SK-MEL-5 (cell line): Measurements from ENCODE around the gene MROH8. TPM values are rescaled to one million over a fixed set of nuclear protein-coding genes. Genes with fewer than 3 reads are reported as not detected.

Source experiments
- DNase-seq: peaks from one replicate; pipeline ENCODE4 v3.0.0-alpha.2; 2016; ENCODE audit warnings: low read depth, low spot score
- in situ Hi-C: cut with HindIII; loops from 2 replicates; pipeline ENCODE4 v1.10.0; 2016; ENCODE audit warnings: low sequenced_read_pairs, high pct_unique_total_duplicates, low pct_unique_long_range_greater_than_20kb
- total RNA-seq: library from RNA; depleted of rRNA; stranded (reverse); fragments of >200 nt; shearing (Covaris generic); gene quantifications from 2 replicates; pipeline ENCODE4 v1.2.3, GENCODE V29; 2014

MROH8 gene
- total RNA-seq, 1 experiment from 2014 or later, result 2.9 TPM

DNA sequence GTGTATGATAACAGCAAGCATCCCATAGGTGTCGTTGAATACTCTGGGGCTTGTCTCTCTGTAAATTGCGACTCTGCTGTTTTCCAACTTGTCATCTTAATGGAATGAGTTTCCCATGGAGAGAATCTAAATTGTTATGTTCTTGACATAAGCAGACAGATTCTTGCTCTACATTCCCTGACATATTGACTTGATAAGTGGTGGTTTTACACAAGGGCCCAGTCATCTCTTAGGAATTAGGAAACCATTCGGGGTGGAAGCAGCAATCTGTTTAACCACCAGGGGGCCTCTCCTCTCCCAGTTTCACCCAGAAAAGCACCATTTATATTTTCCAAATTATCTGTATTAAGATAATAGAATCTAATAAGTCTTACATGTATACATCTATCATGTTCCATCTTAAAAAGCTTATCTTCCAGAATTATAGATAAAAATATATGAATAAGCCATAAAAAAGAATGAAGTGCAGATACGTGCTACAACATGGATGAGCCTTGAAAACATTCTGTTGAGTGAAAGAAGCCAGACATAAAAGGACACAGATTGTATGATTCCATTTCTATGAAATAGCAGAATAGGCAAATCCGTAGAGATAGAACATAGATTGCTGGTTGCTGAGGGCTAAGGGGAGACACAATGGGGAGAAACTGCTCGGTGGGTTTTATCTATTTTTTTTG, 23.1 kb upstream of the MROH8 start:
- in situ Hi-C loops, result no loop called here
- peak; percentile 77 for DNase-seq

DNA sequence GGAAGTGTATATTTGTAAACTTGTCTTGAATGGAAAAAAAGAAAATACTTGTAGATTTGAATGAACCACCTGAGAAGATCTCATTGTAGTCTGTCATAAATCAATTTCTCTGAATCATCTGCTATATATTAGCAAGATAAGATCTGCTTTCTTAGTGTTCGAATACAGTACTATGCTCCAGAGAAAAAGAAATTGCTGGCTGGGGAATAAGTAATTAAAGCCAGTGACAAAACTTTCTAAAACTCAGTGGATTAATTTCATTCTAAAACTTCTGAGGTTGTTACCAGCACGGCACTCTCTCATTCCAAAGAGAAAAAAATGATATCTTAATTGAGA, 22.4 kb upstream of the MROH8 start:
- no peak for DNase-seq
- in situ Hi-C loops, result no loop called here

DNA sequence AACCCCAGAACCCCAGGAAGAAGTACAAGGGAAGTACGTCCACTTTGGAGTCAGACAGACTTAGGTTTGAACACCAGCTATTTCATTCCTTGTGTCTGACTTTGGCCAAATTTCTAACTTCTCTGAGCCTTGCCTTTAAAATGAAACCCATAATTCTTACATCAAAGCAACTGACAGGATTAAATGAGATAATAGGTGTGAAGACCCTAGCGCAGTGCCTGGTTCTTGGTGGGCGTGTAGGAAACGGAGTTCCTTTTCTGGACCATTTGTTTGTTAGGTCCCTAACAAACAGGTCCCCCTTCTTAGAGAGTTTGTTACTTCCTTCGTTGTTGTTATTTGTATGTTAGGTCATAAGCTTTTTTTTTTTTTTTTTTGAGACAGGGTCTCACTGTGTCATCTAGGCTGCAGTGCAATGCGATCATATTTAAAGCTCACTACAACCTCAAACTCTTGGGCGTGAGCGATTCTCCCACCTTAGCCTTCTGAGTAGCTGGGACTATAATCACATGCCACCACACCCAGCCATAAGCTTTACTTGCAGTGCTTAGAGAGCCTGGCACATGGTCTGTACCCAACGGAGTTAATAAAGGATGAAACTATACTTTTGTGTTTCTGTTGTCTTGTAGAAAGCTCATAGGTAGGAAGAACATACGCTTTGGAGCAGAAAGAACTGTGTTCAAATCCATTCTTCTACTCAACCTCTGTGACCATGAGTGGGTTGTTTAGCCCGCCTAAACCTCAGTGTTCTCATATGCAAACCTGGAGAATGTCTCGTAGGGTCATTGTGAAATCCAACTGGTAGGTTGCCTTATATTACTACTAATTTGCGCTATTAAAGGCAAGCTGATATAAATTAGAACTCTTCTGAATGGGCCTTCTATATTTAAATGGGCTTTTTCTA, 21.8 kb upstream of the MROH8 start:
- in situ Hi-C loops, result no loop called here
- no peak for DNase-seq

DNA sequence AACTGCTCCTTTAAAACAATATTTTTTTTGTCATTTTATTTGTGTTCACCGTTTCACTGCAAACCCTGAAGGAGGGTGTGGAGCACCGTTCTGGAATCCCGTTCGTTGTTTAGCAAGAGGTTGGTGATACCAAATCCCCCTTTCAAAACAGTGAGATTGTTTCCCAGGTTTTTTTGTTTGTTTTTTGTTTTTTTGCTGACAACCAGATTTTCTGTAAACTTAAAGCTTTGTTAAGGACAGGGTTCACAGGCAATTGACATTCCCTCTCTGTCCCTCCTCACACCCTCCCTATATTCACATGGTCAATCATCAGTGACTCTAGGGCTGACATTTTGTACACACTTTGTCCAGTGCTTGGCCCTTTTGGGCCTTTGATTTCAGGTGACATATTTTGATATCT, 21.0 kb upstream of the MROH8 start:
- in situ Hi-C loops, result no loop called here

DNA sequence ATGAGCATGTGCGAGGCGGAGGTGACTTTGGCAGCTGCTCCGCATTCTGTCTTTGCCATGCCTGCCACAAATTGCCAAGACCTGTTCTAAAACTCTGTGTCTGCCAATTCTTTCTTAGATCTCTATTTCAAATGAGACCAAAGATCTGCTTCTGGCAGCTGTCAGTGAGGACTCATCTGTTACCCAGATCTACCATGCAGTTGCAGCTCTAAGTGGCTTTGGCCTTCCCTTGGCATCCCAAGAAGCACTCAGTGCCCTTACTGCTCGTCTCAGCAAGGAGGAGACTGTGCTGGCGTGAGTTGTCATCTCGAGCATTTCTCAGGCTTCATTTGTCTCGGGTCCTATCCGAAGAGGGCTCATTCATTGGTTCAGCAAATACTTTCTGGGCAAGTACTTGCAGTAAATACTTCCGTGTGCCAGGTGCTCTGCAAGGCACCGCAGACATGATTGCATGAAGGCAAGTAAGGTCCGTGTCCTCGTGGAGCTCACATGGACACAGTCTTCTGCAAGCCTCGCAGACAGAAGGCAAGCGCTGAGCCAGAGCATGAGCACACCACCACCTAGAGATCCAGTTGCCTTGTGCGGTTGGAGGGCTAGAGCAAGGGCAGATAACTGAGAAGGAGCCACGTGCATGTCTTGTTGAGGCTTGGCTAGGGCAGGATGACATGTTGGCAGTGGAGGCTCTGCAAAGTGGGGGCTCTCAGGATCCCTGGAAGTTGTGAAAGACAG, 19.7 kb upstream of the MROH8 start:
- in situ Hi-C loops, result no loop called here
- no peak for DNase-seq

More for the DNA sequence above, 21.0 kb upstream of the MROH8 start:
- DNase-seq, result no peak

DNA sequence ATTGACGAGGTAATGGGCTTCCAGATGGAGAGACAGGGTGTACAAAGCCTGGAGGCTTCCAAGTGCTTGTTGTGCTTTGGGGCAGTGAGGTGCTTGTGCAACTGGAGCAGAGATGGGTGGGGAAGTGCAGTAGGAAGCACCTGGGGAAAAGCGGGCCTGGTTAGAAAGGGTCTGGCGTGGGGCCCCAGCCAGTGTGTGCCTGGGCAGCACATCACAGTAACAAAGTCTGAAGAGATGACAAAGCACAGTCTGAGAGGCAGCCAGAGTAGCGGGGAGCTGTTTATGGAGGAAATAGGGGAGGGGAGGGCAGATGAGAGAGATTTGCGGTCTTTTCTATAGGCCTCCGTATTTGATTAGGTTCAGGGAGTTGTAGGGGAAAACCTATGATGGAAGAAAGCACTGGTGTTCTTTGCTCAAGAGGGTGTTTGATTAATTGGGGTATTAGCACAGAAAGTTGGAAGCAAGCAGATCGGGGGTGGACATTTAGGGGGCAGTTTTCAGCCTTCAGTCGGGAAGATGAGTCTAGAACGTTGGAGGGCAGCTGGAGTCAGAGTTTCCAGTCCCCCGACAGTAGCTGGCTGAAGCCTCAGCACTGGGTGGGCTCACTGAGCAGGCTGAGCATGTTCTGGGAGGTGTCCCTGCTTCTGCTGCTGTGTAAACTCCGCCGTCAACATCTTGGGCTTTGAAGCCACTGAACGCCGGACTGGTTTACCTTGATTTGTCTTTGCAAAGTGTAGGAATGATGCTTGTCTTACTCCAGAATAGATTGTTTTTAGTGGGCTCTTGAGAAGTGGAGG, 15.5 kb upstream of the MROH8 start:
- no peak for DNase-seq
- in situ Hi-C loops, result no loop called here

DNA sequence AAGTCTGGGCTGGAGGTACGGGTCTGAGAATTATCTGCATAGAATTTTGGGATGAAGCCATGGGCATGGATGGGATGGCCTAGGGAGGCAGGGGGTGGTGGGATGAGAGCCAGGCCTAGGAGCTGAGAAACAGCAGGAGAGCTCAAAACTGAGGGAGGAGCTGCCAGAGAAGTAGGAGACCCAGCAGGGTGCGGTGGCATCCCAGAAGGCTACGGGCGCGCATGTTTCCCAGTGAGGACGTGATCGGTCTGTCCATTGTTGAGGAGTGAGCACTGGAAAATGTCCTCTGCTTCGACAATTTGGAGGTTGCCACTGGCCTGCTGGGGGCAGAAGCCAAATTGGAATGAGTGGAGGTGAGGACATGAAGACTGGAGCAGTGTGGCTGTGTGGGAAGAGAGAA, 14.5 kb upstream of the MROH8 start:
- in situ Hi-C loops, result no loop called here
- no peak for DNase-seq

DNA sequence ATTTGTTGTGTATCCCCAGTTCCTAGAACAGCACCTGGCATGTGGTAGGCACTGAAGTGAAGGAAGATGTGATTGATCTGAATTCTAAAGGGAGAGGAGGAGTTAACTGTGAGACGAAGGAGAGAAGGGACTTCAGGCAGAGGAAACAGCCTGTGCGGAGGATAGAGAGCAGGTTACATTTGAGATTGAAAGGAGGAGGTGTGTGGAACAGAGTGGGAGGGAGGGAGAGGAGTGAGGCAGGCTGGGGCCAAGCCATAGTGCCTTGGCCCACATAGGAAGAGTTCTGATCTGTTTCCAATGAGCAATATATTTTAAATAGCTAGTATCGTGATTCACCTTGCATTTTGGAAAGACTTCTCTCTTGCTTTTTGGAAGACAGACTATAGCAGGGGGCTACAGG, 13.9 kb upstream of the MROH8 start:
- no peak for DNase-seq
- in situ Hi-C loops, result no loop called here

DNA sequence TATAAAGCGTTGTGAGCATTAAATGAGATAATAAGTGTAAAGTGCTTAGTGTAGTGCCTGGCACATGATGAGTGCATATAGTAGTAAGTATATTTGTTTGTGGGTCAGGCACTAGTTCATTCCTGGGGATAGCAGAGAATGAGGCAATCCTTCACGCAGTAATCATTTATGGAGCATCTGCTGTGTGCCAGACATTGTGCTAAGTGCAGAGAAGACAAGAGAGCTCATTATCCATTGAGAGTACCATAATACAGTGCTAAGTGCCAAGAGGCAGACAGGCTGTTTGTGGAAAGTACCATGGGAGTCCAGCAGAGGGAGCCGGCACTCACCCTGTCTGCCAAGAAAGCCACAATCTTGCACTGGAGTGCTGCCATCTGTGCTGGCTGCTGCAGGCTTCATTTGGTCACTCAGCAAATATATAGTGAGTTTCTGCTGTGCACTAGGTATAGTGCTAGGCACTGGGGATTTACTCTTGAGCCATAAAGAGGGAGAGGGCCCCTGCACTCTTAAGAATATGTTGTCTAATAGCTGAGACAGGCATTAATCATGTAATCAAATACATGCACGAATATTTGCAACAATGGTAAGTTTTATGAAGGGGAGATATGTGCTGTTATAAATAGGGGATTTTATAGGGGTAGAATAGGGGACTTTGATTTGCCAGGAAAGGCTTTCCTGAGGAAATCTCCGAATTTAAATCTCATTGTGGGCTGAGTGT, 12.9 kb upstream of the MROH8 start:
- in situ Hi-C loops, result no loop called here
- DNase-seq, result peak; percentile 98

DNA sequence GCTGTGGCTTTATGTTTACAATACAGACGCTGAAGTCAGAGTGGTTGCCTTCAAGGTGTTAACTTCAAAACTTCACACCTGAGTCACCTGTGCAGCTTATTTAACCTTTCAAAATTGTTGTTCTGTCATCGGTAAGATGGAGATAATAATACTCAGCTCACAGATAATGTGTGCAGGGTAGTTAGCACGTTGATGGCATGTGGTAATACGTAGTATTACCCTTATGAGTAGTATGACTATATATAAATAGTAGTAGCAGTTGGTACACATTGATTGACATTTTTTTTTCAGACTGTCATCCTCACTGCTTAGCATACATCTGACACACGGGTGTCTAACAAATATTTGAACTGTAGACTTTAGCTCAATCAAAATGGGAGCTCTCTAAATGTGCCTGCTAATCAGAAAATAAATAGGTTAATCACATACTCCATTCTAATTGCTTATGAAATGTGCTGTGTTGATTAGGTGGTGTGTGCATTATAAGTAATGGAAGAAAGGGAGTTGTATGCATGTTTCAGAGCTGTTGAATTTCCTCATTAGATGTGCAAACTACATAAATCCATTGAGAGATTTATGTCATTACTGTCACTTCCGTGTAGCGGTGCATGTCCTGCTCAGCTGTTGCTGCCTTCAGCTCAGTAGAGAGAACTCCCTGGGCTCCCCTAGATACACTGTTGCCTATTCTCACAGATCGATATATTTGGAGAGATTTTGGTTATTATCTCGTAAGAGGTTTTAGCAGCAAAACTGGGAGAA, 11.2 kb upstream of the MROH8 start:
- no peak for DNase-seq
- in situ Hi-C loops, result no loop called here

DNA sequence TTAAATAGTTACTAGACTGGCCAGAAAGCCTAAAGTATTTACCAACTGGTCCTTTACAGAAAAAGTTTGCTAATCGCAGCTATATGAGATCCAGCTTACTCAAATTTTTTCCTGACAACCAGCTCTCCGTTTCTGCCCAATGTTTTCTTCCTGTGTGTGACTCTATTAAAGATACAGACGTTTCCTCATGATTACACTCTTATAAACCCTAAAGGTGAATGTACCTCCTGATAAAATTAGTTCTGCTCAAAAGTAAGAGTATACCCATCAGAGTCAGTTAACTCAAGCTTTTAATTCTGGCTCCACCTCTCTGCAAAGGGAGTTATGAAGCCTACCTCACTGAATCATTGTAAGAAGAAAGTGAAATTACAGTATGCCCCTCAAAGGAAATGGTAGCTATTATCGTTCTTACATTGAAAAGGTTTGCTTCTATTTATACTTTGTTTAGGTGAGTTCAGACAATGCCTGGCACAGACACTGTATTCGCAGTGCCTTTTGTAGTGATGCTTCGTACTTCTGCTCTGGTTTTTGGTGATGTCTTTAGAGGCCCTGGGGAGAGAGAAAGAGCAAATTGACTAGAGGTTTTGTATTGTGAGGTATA, 10.2 kb upstream of the MROH8 start:
- in situ Hi-C loops, result no loop called here

DNA sequence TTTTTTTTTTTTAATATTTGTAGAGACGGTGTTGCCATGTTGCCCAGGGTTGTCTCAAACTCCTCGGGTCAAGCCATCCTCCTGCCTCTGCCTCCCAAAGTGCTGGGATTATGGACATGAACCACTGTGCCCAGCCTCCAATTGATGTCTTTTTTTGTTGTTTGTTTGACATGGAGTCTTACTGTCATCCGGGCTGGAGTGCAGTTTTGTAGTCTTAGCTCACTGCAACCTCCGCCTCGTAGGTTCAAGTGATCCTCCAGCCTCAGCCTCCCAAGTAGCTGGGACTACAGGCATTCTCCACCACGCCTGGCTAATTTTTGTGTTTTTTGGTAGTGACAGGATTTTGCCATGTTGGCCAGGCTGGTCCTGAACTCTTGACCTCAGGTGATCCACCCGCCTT, 9.4 kb upstream of the MROH8 start:
- no peak for DNase-seq
- in situ Hi-C loops, result no loop called here

More for the DNA sequence above, 10.2 kb upstream of the MROH8 start:
- no peak for DNase-seq

DNA sequence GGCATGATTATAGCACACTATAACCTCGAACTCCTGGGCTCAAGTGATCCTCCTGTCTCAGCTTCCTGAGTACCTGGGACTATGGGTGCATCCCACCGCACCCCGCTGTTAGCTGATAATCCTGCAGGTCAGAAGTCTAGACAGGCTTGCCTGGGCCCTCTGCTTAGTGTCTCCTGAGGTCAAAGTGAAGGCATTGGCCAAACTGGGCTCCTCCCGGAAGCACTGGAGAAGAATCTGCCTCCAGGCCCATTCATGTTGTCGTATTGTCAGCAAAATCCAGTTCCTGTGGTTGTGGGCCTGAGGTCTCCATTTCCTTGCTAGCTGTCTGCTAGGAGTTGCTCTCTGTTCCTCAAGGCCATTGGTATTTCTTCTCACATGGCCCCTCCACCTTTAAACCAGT, 6.3 kb upstream of the MROH8 start:
- no peak for DNase-seq
- in situ Hi-C loops, result no loop called here

DNA sequence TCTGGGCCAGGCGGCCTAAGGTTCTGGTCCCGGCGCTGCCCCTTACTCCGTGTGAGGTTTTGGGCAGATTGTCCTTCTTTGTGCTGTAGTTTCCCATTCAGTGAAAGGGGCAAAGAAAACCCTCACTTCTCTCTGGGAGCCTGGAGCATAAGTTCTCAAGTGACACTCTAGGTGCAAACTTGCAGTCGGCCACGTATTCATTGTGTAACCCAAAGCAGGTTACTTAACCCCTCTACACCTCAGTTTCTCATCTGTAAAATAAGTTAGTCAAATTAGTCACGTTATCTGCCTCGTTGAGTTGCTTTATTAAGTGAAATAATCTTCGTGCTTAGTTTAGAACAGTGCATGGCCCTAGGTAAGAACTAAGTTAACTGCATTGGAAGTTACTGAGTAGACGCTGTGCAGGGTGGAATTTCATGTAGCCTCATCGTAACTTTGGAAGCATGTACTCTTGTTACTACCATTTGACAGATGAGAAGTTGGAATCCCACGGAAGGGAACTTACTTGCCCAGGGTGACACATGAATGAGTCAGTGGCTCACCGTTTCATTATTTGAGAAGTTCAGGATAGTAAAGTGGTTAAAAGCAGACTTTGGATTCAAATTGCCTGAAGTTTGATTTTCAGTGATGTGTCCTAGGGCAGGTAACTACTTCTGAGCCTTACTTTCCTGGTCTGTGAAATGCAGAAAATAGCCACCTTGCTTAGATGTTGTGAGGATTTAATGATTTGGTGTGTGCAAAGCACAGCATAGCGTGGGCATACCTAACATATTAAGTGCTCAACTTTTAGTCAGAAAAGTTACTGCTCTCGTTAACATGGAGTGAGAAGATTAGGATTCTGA, 556 bp upstream of the MROH8 start:
- DNase-seq, result peak; percentile 24
- in situ Hi-C loops, result no loop called here

DNA sequence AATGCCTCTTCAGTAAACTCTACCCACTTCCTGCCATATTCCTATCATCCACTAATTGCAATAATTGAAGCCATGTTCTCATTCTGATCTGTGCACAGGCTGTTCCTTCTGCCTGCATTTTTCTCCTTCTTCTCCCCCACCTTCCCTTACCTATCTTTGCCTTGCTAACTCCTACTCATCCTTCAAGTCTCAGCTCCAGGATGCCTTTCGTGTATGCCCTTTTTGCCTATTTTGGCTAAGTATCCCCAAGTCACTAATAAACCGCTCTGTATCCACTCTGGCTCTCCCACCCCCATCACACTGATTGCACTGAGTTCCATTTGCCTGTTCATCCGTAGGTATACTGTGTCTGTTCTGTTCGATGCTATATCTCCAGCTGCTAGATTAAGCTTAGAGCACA, 6.5 kb downstream of the MROH8 start:
- in situ Hi-C loops, result no loop called here
- DNase-seq, result no peak
